ENCODE results near the gene OTOP3.

The OTOP3 gene

GRCh38 chr17:74941128-74941725 lies 5.5 kb downstream of the OTOP3 start:
- no peak for DNase-seq

GRCh38 chr17:74943808-74944522 lies 8.3 kb downstream of the OTOP3 start:
- DNase-seq: no peak

DNA sequence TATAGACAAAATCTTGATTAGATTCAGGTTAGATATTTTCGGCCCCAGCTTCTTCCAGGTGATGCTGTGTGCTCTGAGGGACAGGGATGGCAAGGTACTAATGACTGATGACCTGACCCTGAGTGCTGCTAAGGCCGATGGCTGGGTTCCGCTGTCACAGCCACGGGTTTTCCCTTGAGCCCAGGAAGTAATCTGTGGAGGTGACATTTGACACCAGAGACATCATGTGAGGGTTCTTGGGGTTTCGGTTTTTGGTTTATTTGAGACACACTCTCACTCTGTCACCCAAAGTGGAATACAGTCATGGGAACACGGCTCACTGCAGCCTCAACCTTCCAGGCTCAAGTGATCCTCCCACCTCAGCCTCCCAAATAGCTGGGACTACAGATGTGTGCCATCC lies 9.8 kb downstream of the OTOP3 start:
- DNase-seq: no peak

GRCh38 chr17:74946641-74947040 lies 10.9 kb downstream of the OTOP3 start:
- no peak for DNase-seq

GRCh38 chr17:74947041-74947754 lies 11.5 kb downstream of the OTOP3 start:
- DNase-seq: no peak

- DNase-seq: no peak
Measured at GRCh38 chr17:74949455-74950115, 13.9 kb downstream of the OTOP3 start.

GRCh38 chr17:74950207-74950606 lies 14.5 kb downstream of the OTOP3 start:
- no peak for DNase-seq

- no peak for DNase-seq
Measured at GRCh38 chr17:74951065-74951464, 15.4 kb downstream of the OTOP3 start.

DNA sequence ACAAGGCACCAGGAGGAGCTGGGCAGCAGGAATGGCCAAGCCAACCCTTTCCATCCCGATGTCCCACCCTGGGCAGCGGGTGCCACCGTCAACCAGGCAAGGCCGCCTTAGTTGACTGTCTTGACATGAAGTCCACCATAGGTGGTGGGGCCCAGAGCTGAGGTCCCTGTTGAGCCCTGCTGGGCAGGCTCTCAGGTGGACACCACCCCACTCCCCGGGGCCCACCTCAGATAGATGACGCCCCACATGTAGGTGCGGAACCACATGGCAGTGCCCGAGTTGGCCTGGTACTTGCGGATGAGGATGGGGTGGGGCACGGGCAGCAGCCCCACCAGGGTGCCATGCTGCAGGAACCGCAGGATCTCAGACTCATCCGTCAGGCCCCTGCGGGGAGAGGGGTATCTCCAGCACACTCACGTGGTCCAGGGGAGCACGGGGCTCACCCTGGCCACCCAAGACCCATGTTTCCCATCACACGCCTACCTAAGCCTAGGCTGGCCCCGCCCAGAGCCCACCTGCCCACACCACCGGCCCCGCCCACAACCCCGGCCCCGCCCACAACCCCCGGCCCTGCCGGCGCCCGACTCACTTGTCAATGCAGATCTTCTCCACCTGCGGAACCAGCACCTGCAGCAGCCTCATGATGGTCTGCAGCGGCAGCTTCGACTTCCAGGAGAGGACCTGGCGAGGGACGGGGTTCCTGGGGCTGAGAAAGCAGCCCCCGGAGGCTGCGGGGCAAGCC lies 16.2 kb downstream of the OTOP3 start:
- DNase-seq: no peak

DNA sequence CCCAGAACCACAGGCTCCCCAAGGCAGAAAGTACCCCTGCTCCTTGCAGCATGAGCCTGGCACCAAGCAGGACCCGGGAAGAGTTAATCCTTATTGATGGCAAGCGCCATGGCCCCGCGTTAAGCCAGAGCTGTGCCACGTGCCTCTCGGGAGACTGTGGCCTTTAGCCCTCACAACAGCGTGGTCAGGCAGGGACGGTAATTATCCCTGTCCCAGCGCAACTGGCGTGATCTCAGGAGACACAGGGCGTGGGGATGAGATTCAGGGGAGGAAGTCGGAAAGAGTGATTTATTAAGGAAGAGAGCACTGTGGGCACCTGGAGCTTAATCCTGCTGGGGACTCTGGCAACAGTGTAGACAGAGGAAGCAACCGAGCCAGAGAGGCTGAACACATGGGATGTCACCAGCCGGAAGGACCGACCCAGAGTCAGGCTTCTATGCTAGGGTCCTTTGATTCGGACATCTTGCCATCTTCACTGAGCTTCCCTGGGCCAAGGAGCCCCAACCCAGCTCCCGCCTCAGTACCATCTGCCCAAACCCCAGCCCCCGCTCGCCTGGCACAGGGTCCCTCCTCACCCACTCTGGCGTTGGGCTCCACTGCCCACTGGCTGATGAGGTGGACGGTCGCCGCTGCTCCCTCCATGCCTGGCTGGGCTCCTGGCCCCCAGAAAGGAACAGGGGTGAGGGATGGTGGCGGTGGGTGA lies 16.9 kb downstream of the OTOP3 start:
- no peak for DNase-seq

DNA sequence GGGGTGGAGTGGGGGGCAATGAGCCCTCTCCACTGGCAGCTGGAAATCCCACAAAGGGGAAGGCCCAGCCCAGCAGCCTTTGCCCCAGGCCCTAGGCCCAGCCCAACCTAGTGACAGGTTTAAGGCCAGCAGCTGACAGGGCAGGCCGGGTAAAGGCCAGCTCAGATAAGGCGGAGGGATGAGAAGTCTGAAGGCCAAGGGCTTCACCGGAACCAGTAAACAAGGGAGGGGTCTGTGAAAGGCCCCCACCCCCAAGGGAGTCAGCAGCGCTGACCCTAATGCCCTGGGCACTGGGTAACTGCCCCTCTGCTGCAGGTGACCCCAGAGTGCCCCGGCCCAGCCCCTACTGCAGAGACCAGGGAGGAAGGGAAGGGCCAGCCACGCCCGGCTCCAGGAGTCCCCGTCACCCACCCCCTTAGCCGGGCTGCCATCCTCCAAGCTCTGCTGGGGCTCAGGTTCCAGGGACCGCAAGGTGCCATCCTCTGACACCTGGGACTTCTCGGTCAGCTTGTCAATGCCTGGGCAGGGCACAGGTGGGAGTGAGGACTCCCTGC lies 17.5 kb downstream of the OTOP3 start:
- DNase-seq: no peak

GRCh38 chr17:74954115-74954514 lies 18.4 kb downstream of the OTOP3 start:
- no peak for DNase-seq

GRCh38 chr17:74954665-74955421 lies 19.1 kb downstream of the OTOP3 start:
- DNase-seq: peak in 1 of 2 donors; percentile 27

GRCh38 chr17:74956093-74956492 lies 20.4 kb downstream of the OTOP3 start:
- no peak for DNase-seq

DNA sequence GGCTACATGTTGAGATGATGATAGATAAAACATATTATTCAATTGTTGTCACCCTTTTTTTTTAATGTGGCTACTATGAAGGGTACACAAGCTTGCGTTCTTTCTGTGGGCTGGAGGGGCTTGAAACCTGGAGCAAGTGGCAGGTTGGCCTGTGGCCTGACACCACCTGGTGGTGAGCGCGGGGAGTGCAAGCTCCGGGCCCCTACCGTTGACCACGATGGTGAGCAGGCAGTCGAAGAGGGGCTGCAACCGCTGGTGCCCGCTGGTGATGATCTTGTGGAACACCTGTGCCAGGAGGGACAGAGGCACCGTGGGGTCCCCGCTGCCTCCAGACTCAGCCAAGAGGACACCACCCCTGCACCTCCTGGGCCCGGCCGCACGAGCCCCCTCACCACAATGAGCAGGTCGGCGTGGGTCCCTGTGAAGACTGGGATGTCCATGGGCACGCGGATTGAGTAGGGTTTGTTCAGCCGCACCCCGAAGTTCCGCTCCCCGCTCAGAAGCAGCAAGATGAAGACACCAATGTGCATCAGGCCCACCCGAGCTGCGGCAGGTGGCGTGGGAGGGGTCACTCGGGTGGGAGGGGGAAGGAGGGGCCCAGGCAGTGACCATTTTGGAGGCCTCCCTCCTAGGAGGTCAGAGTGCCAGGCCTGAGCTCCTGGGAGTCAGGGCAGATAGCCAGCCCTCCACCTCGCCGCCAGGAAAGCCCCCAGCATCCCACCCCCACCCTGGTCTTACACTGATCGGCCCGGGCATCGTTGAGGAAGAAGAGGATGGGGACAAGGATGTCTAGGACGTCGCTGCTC lies 22.4 kb downstream of the OTOP3 start:
- peak; percentile 23 to 55 for DNase-seq

DNA sequence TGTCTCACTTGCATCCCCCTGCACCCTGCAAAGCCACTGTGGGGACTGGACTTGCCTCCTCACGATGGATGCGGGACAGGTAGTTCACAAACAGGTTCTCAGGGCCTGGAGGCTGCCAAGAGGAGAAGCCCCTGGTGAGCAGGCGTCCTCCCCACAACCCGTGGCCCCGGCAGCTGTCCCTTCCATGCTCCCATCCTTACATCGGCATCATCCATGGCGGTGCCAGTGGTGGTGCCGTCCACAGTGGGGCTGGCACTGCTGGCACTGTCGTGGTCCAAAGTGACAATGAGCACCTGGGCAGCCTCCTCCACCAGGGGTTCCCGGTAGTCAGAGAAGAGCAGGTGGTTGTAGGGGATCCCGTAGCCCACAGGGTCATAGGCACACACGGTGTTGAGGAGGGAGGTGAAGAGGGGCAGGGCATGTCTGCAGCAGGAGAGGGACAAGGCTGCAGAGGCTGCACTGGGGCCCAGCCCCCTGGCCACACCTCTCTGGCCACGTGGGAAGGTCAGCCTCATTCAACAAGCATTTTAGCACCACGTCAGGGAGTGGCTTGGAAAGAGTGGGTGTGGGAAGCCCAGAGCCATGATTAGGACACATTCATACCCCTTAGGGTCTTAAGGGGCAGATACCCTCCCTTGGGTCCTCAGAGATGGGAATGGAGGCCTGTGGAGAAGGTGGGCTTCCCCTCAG lies 24.3 kb downstream of the OTOP3 start:
- DNase-seq: no peak

DNA sequence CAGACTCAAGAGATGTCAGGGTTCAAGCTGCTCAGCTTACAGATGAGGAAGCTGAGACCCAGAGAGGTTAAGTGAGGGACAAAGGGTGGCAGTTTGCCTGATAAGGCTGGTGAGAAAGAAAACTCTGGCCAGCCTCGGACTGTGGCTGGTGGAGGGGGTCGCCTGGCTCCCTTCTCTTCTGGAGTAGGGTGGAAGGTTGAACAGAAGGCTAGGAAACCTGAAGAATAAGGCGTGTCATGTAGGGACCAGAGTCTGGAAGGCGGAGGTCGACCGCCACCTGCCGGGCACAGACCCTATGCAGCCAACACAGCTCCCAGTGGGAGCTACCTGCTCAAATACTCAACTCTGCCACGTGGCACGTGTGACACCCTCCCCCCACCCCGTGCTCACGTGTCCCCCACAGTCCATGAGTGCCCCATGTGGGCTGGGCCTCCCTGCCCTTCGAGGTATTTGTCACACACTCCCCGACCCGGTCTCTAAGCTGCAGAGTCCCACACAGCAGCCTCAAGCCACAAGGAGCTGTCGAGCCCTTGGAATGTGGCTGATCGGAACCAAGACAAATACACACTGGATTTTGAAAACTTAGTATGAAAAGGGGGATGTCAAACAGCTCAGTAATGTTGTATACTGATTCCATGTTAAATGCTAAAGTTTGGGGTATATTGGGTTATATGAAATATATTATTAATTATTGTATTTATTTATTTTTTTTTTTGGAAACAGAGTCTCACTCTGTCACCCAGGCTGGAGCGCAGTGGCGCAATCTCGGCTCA lies 25.1 kb downstream of the OTOP3 start:
- peak; percentile 11 to 22 for DNase-seq

DNA sequence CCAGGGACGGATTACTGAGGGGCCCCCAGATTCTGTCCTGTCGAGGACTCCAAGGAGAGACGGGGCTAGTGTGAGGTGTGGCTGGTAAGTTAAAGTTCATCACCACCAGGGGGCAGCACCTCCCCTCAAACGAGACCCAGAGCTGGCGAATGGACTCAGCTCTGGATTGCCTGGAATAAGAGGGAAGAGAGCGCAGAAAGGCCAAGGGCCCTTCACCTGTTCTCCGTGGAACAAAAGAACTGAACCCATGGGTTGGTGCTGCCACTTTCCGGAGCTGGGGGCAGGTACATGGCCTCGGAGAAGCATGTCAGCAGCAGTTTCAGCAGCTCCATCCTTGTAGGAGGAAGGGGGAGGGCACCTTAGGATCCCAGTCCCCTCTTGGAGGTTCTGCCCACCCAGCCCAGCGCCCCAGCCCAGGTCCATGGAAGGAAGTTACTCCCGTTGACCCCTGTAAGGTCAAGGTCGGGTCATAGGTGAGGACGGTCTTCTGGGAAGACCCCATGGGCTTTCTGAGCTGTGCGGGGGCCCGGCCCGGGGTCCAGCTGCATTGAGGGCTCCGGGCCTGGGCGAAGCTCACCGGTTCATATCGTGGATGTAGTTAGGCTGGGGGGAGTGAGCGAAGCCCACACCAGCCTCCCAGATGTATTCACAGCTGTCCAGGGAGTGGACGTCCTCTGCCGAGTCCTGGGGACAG lies 26.1 kb downstream of the OTOP3 start:
- peak; percentile 70 to 71 for DNase-seq
